ENCODE measurements around the gene TAF1B. TPM values are rescaled to one million over a fixed set of nuclear protein-coding genes. Genes with fewer than 3 reads are reported as not detected.

TAF1B gene
- total and polyA plus RNA-seq, 2 donors (not counting 3 experiments of a cell fraction or from before 2014, with no cell fraction given): 6.3 to 29.4 TPM

DNA sequence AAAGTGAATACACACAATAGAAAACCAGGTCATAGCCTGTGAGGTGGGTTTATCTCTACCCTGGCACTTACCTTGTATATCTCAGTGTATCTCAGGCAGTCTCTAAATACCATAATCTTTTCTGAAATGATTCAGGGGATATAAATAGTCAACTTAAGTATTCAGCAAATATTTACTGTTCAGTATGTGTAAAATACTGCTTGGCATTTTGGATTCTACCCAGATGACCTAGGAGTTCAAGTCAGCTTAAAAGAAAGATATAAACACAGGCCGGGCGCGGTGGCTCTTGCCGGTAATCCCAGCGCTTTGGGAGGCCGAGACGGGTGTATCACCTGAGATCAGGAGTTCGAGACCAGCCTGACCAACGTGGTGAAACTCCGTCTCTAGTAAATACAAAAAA lies 132.1 kb downstream of the TAF1B start:
- H3K27me3 ChIP-seq (ENCODE audit: control insufficient read depth in 2 of 2, insufficient read depth in 2 of 2, low read length in 2 of 2): no peaks in the 10 kb centered on the region
- H3K79me2 ChIP-seq (ENCODE audit: control insufficient read depth, insufficient read depth, low read length): no peaks in the 10 kb centered on the region
- H4K20me1 ChIP-seq (replicated peaks; ENCODE audit: control insufficient read depth, extremely low read depth, insufficient read depth, low read length): no peaks in the 10 kb centered on the region
- H3K9me3 ChIP-seq (replicated peaks; ENCODE audit: control insufficient read depth, insufficient read depth, low read length): no peaks in the 10 kb centered on the region
- ChIA-PET CTCF (interaction anchor here (0.9 to 3.7 kb wide), 6 partner anchors 9 to 162 kb away, joined by 3 to 29 read pairs (median 4); no protein-coding TSS in a partner anchor), POLR2A (no interaction called here)
- no peak overlapping the region for H2AFZ ChIP-seq (ENCODE audit: low read depth, low read length)
- no peak overlapping the region for H3K4me3 ChIP-seq (replicated peaks in 1 of 3; ENCODE audit: insufficient read depth in 1 of 3, low read depth in 1 of 3, low read length in 3 of 3)
- DNase-seq (ENCODE audit: low read depth, low spot score): peak; percentile 44
- intact Hi-C loops (cut with micrococcal nuclease) (no loop called here), dilution Hi-C loops (cut with MboI; ENCODE audit: extremely low pct_ligation_motif_present, low sequenced_read_pairs) (no loop called here)
- TF ChIP-seq GATA2 (IDR thresholded peaks at IDR 0.05; ENCODE audit: insufficient read depth, insufficient read length, low read depth, low read length) (no peak), EZH2 (IDR thresholded peaks at IDR 0.05; ENCODE audit: borderline replicate concordance, low read depth, low read length, severe bottlenecking) (no peak), POLR2A (IDR thresholded peaks at IDR 0.05; ENCODE audit: low read depth, low read length) (no peak), JUN (IDR thresholded peaks at IDR 0.05; ENCODE audit: borderline replicate concordance, insufficient read depth, insufficient read length, low read depth) (no peak), POLR2AphosphoS5 (IDR thresholded peaks at IDR 0.05; ENCODE audit: insufficient read depth, low read depth, low read length) (no peak), MYC (IDR thresholded peaks at IDR 0.05; ENCODE audit: low read depth, low read length) (no peak), MAX (IDR thresholded peaks at IDR 0.05; ENCODE audit: insufficient read depth, insufficient read length) (no peak), FOS (IDR thresholded peaks at IDR 0.05; ENCODE audit: borderline replicate concordance, insufficient read depth, low read length) (no peak)
- TF ChIP-seq, protein P1, sequence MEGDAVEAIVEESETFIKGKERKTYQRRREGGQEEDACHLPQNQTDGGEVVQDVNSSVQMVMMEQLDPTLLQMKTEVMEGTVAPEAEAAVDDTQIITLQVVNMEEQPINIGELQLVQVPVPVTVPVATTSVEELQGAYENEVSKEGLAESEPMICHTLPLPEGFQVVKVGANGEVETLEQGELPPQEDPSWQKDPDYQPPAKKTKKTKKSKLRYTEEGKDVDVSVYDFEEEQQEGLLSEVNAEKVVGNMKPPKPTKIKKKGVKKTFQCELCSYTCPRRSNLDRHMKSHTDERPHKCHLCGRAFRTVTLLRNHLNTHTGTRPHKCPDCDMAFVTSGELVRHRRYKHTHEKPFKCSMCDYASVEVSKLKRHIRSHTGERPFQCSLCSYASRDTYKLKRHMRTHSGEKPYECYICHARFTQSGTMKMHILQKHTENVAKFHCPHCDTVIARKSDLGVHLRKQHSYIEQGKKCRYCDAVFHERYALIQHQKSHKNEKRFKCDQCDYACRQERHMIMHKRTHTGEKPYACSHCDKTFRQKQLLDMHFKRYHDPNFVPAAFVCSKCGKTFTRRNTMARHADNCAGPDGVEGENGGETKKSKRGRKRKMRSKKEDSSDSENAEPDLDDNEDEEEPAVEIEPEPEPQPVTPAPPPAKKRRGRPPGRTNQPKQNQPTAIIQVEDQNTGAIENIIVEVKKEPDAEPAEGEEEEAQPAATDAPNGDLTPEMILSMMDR (IDR thresholded peaks at IDR 0.05; ENCODE audit: extremely low read depth in 1 of 2, insufficient read depth in 1 of 2, low read depth in 1 of 2, low read length in 2 of 2): no peak
- no peaks in the 10 kb centered on the region for H3K36me3 ChIP-seq (ENCODE audit: control insufficient read depth in 2 of 2, extremely low read depth in 1 of 2, insufficient read depth in 2 of 2, low read length in 2 of 2)
- peaks cover 37% of the 10 kb centered on the region for H3K4me1 ChIP-seq (ENCODE audit: control insufficient read depth, extremely low read depth, insufficient read depth, low read length)
- H3K9me1 ChIP-seq (replicated peaks; ENCODE audit: control insufficient read depth, extremely low read depth, insufficient read depth, low read length): no peaks in the 10 kb centered on the region
- no TSS peak for BruUV-seq (replicated peaks)
- no peak overlapping the region for H3K9ac ChIP-seq (replicated peaks; ENCODE audit: extremely low read depth, insufficient read depth, low read length)
- no peak for FAIRE-seq
- H3K4me2 ChIP-seq (ENCODE audit: insufficient read depth, low read length): no peak overlapping the region
- H3K27ac ChIP-seq (ENCODE audit: insufficient read depth, low read depth, low read length): no peak overlapping the region

Data from endothelial cell of umbilical vein (primary cell).